Body of pancreas (tissue), 4 donors: ENCODE data around the gene DDX10.

Source experiments
- POLR2A ChIP-seq, 3 donors: fragments of 450-650 bp; IDR thresholded peaks; one replicate each; pipeline ENCODE4 v1.6.1; 2016; ENCODE audit warnings: antibody characterized with exemption in 3 of 3, mild to moderate bottlenecking in 2 of 3
- TF ChIP-seq, protein P1 (sequence below), 7 experiments: fragments of 450-650 bp in 4 of 7; fragments of 200-600 bp in 3 of 7; sonication (generic) in 3 of 7; IDR thresholded peaks; one replicate each; pipeline ENCODE4 v1.5.1; 2016 to 2019; ENCODE audit warnings: antibody characterized with exemption in 7 of 7

GRCh38 chr11:108648528-108648885 is 16.4 kb upstream of the DDX10 start:
- no peak for TF ChIP-seq POLR2A (IDR thresholded peaks at IDR 0.05)
- TF ChIP-seq, protein P1, sequence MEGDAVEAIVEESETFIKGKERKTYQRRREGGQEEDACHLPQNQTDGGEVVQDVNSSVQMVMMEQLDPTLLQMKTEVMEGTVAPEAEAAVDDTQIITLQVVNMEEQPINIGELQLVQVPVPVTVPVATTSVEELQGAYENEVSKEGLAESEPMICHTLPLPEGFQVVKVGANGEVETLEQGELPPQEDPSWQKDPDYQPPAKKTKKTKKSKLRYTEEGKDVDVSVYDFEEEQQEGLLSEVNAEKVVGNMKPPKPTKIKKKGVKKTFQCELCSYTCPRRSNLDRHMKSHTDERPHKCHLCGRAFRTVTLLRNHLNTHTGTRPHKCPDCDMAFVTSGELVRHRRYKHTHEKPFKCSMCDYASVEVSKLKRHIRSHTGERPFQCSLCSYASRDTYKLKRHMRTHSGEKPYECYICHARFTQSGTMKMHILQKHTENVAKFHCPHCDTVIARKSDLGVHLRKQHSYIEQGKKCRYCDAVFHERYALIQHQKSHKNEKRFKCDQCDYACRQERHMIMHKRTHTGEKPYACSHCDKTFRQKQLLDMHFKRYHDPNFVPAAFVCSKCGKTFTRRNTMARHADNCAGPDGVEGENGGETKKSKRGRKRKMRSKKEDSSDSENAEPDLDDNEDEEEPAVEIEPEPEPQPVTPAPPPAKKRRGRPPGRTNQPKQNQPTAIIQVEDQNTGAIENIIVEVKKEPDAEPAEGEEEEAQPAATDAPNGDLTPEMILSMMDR (IDR thresholded peaks at IDR 0.05), result no peak
